Measurements from ENCODE around the gene DONSON.

DNA sequence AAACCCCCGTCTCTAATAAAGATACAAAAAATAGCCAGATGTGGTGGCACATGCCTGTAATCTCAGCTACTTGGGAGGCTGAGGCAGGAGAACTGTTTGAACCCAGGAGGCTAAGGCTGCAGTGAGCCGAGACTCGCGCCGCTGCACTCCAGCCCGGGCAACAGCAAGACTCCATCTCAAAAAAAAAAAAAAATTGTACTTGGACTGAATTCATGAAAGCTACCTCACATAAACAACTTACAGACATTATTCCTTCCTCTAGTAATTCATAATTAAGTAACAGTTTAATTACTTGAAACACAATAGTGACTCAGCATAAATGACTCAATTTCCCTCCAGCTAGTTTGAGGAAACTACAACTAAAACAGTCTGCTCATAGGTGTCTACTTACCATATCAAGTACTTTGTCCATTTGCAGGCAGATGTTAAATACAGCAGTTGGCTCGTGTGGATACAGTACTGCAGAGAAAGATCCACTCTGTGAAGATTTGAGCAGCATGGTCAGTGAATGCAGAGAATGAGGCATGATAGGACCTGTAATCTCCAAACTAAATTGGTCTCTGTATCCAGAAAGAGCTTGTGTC lies 9.4 kb downstream of the DONSON start:
- TF ChIP-seq POLR2AphosphoS5 (IDR thresholded peaks at IDR 0.05; ENCODE audit: low read depth, low read length) = peak; percentile 78
- no peak for TF ChIP-seq SIN3A (IDR thresholded peaks at IDR 0.05; ENCODE audit: borderline replicate concordance, insufficient read depth, low read length)
- TF ChIP-seq, protein P1, sequence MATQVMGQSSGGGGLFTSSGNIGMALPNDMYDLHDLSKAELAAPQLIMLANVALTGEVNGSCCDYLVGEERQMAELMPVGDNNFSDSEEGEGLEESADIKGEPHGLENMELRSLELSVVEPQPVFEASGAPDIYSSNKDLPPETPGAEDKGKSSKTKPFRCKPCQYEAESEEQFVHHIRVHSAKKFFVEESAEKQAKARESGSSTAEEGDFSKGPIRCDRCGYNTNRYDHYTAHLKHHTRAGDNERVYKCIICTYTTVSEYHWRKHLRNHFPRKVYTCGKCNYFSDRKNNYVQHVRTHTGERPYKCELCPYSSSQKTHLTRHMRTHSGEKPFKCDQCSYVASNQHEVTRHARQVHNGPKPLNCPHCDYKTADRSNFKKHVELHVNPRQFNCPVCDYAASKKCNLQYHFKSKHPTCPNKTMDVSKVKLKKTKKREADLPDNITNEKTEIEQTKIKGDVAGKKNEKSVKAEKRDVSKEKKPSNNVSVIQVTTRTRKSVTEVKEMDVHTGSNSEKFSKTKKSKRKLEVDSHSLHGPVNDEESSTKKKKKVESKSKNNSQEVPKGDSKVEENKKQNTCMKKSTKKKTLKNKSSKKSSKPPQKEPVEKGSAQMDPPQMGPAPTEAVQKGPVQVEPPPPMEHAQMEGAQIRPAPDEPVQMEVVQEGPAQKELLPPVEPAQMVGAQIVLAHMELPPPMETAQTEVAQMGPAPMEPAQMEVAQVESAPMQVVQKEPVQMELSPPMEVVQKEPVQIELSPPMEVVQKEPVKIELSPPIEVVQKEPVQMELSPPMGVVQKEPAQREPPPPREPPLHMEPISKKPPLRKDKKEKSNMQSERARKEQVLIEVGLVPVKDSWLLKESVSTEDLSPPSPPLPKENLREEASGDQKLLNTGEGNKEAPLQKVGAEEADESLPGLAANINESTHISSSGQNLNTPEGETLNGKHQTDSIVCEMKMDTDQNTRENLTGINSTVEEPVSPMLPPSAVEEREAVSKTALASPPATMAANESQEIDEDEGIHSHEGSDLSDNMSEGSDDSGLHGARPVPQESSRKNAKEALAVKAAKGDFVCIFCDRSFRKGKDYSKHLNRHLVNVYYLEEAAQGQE (IDR thresholded peaks at IDR 0.05; ENCODE audit: insufficient read depth in 1 of 2, low read depth in 2 of 2, low read length in 2 of 2) = no peak
- no peak for TF ChIP-seq TAF1 (IDR thresholded peaks at IDR 0.05; ENCODE audit: borderline replicate concordance, insufficient read depth, low read length)
- TF ChIP-seq FOXP2 (optimal IDR thresholded peaks at IDR 0.05; ENCODE audit: borderline replicate concordance, extremely low read depth, extremely low read length, insufficient read depth) = no peak

Data from PFSK-1 (cell line).